ENCODE measurements around the gene C5.
"Not testable (repeated sequence)": the region's sequence is repeated elsewhere in the genome, so short reads cannot be mapped to it uniquely, and the experiment has no call there.

Gene C5

GRCh38 chr9:121048618-121049017 is 1.5 kb downstream of the C5 start:
- DNase-seq (ENCODE audit: low spot score): no peak
- no peak for TF ChIP-seq CTCF (IDR thresholded peaks at IDR 0.05; ENCODE audit: extremely low read depth, missing control alignments)

GRCh38 chr9:121048175-121048574 is 1.9 kb downstream of the C5 start:
- DNase-seq (ENCODE audit: low spot score): no peak
- TF ChIP-seq CTCF (IDR thresholded peaks at IDR 0.05; ENCODE audit: extremely low read depth, missing control alignments): no peak

- DNase-seq (ENCODE audit: low spot score): no peak
These were observed 11.3 kb downstream of the C5 start for GRCh38 chr9:121038804-121039203.

GRCh38 chr9:121038362-121038761 is 11.7 kb downstream of the C5 start:
- no peak for DNase-seq (ENCODE audit: low spot score)
- TF ChIP-seq CTCF (IDR thresholded peaks at IDR 0.05; ENCODE audit: extremely low read depth, missing control alignments): no peak

More at GRCh38 chr9:121038804-121039203, 11.3 kb downstream of the C5 start:
- no peak for TF ChIP-seq CTCF (IDR thresholded peaks at IDR 0.05; ENCODE audit: extremely low read depth, missing control alignments)

GRCh38 chr9:121035717-121036116 is 14.4 kb downstream of the C5 start:
- DNase-seq (ENCODE audit: low spot score): not testable (repeated sequence)

- no peak for TF ChIP-seq CTCF (IDR thresholded peaks at IDR 0.05; ENCODE audit: extremely low read depth, missing control alignments)
- DNase-seq (ENCODE audit: low spot score): no peak
These were observed 15.5 kb downstream of the C5 start for GRCh38 chr9:121034529-121034928.

GRCh38 chr9:121029469-121029868 is 20.6 kb downstream of the C5 start:
- DNase-seq (ENCODE audit: low spot score): no peak
- TF ChIP-seq CTCF (IDR thresholded peaks at IDR 0.05; ENCODE audit: extremely low read depth, missing control alignments): no peak

- not testable (repeated sequence) for DNase-seq (ENCODE audit: low spot score)
These were observed 21.8 kb downstream of the C5 start for GRCh38 chr9:121028285-121028684.

GRCh38 chr9:121026768-121027167 is 23.3 kb downstream of the C5 start:
- DNase-seq (ENCODE audit: low spot score): no peak
- no peak for TF ChIP-seq CTCF (IDR thresholded peaks at IDR 0.05; ENCODE audit: extremely low read depth, missing control alignments)
